Activated naive CD8-positive, alpha-beta T cell treated with anti-CD3 and anti-CD28 coated beads, Interleukin-2, amount 10 ng/mL, durations not matched to agents 7 days and 5 days (primary cell): ENCODE data around the gene SCEL. TPM values are rescaled to one million over a fixed set of nuclear protein-coding genes. Genes with fewer than 3 reads are reported as not detected.

Source experiments
- ATAC-seq: fragments of 150-1000 bp; cut with Tn5 transposase; one replicate; pipeline ENCODE4 v1.10.0; 2021; ENCODE audit warnings: low read depth, moderate library complexity
- POLR2A ChIA-PET: fragments of 350-600 bp; sonication (Branson Sonifier 250); formaldehyde crosslinking; loops from one replicate; lab custom pipeline; 2021; ENCODE audit warnings: antibody characterized with exemption; lab: Charles Lee
- DNase-seq: peaks from one replicate; pipeline ENCODE4 v3.0.0; 2021
- H3K27ac Mint-ChIP-seq: one replicate; pipeline ENCODE4 v1.8.0; 2022; ENCODE audit warnings: mild to moderate bottlenecking, mixed read lengths
- H3K27me3 Mint-ChIP-seq: one replicate; pipeline ENCODE4 v1.8.0; 2022; ENCODE audit warnings: mild to moderate bottlenecking, moderate library complexity, mixed read lengths
- H3K36me3 Mint-ChIP-seq: one replicate; pipeline ENCODE4 v1.8.0; 2021; ENCODE audit warnings: mild to moderate bottlenecking, mixed read lengths
- H3K4me1 Mint-ChIP-seq: one replicate; pipeline ENCODE4 v1.8.0; 2021; ENCODE audit warnings: mixed read lengths
- H3K4me3 Mint-ChIP-seq: one replicate; pipeline ENCODE4 v1.8.0; 2022; ENCODE audit warnings: mild to moderate bottlenecking, moderate library complexity, mixed read lengths
- H3K9me3 Mint-ChIP-seq: one replicate; pipeline ENCODE4 v1.8.0; 2021; ENCODE audit warnings: mixed read lengths
- total RNA-seq, 2 experiments: library from RNA; stranded (reverse); gene quantifications; one replicate each; pipeline ENCODE4 v1.2.3, GENCODE V29; 2021

Gene SCEL
- total RNA-seq, 2 experiments from 2014 or later: not detected

DNA sequence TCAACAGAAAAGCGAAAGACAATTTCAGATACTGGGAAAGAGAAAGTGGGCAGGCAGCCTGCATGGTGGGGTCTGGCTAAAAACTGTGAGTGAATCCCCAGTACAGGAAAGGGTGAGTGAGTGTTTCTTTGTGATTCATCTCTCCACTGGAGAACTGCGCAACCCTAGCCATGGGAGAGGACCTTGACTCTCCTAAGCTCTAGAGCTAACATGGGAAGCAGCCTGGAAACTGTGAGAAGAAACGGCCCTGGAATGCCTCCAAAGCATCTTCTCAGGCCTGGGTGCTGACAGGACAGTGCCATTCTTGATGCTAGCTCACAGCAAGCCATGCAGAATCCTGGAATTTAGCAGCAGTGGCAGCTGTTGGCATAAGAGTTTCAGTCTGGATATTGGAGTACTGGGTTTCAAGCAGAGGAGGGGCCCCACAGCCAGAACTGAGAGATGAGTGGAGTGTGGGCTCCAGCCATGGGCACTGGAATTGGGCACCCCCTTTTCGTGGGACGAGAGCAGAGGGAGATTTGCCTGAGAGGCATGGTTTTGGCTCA, 143.3 kb downstream of the SCEL start:
- Mint-ChIP-seq H3K9me3 (peaks cover 4% of the 10 kb centered on the region), H3K27ac (no peak overlapping the region), H3K4me3 (no peak overlapping the region), H3K27me3 (peaks cover 26% of the 10 kb centered on the region), H3K4me1 (no peaks in the 10 kb centered on the region), H3K36me3 (no peaks in the 10 kb centered on the region)
- POLR2A ChIA-PET: no interaction called here
- ATAC-seq (no peak), DNase-seq (no peak)

GRCh38 chr13:77687799-77688198, 152.3 kb downstream of the SCEL start:
- ATAC-seq (no peak), DNase-seq (no peak)
- Mint-ChIP-seq H3K27me3 (peaks cover 22% of the 10 kb centered on the region), H3K4me3 (no peak overlapping the region), H3K27ac (no peak overlapping the region), H3K9me3 (peaks cover 3% of the 10 kb centered on the region), H3K36me3 (no peaks in the 10 kb centered on the region), H3K4me1 (no peaks in the 10 kb centered on the region)
- POLR2A ChIA-PET: no interaction called here

- ATAC-seq (no peak), DNase-seq (no peak)
- Mint-ChIP-seq H3K27ac (no peak overlapping the region), H3K36me3 (no peaks in the 10 kb centered on the region), H3K4me3 (no peak overlapping the region), H3K4me1 (peaks cover 9% of the 10 kb centered on the region), H3K27me3 (peaks cover 42% of the 10 kb centered on the region), H3K9me3 (no peaks in the 10 kb centered on the region)
- POLR2A ChIA-PET: no interaction called here
Measured at GRCh38 chr13:77691871-77692270, 156.4 kb downstream of the SCEL start.

GRCh38 chr13:77692746-77693448, 157.4 kb downstream of the SCEL start:
- ATAC-seq (no peak), DNase-seq (no peak)
- peaks cover 38% of the 10 kb centered on the region for H3K27me3 Mint-ChIP-seq
- no peak overlapping the region for H3K4me3 Mint-ChIP-seq
- H3K27ac Mint-ChIP-seq: no peak overlapping the region
- no peaks in the 10 kb centered on the region for H3K36me3 Mint-ChIP-seq
- POLR2A ChIA-PET: no interaction called here
- H3K9me3 Mint-ChIP-seq: no peaks in the 10 kb centered on the region
- H3K4me1 Mint-ChIP-seq: peaks cover 12% of the 10 kb centered on the region

- POLR2A ChIA-PET: no interaction called here
- peaks cover 35% of the 10 kb centered on the region for H3K27me3 Mint-ChIP-seq
- no peak overlapping the region for H3K4me3 Mint-ChIP-seq
- no peak overlapping the region for H3K27ac Mint-ChIP-seq
- DNase-seq: no peak
- H3K9me3 Mint-ChIP-seq: no peaks in the 10 kb centered on the region
- peaks cover 12% of the 10 kb centered on the region for H3K4me1 Mint-ChIP-seq
- no peaks in the 10 kb centered on the region for H3K36me3 Mint-ChIP-seq
- ATAC-seq: no peak
Measured at GRCh38 chr13:77693449-77693940, 158.0 kb downstream of the SCEL start.

Other genes with a start within 250 kb of the SCEL start
- gene MYCBP2, start 208.6 kb upstream of the SCEL start, total RNA-seq: 100 to 1,000 TPM; 144 to 148 TPM
- gene SLAIN1, start 162.0 kb downstream of the SCEL start, total RNA-seq: 10 to 100 TPM; 31.1 to 33.0 TPM